Neutrophil (primary cell): ENCODE results near the gene XPR1.

Experiments used
- H3K27ac ChIP-seq: fragments of 200-600 bp; sonication (generic); 2 replicates; pipeline ENCODE4 v1.5.1; 2016; ENCODE audit warnings: mild to moderate bottlenecking, moderate library complexity
- H3K27me3 ChIP-seq: fragments of 200-600 bp; sonication (generic); 2 replicates; pipeline ENCODE4 v1.6.0; 2016; ENCODE audit warnings: mild to moderate bottlenecking
- H3K36me3 ChIP-seq: fragments of 200-600 bp; sonication (generic); 2 replicates; pipeline ENCODE4 v1.5.1; 2017
- H3K4me1 ChIP-seq, 2 experiments: fragments of 200-600 bp in 1 of 2; sonication (generic) in 1 of 2; 1 replicate in 1 of 2; 2 replicates in 1 of 2; pipeline versions ENCODE4 v1.5.1 to v1.6.1; 2013 to 2016; ENCODE audit warnings: low read depth in 1 of 2, low read length in 1 of 2, mild to moderate bottlenecking in 1 of 2, moderate library complexity in 1 of 2; ENCODE audit not compliant: control insufficient read depth in 1 of 2, insufficient read depth in 1 of 2
- H3K4me3 ChIP-seq, 2 experiments: fragments of 200-600 bp in 1 of 2; sonication (generic) in 1 of 2; 1 replicate in 1 of 2; 2 replicates in 1 of 2; pipeline ENCODE4 v1.5.1; 2013 to 2016; ENCODE audit warnings: low read depth in 1 of 2, low read length in 1 of 2, mild to moderate bottlenecking in 1 of 2, moderate library complexity in 1 of 2
- H3K9me3 ChIP-seq: fragments of 200-600 bp; sonication (generic); 2 replicates; pipeline ENCODE4 v1.5.1; 2016
- TF ChIP-seq, protein P1 (sequence below): fragments of 200-600 bp; sonication (generic); IDR thresholded peaks from 2 replicates; pipeline ENCODE4 v1.5.1; 2016; ENCODE audit warnings: antibody characterized with exemption

The XPR1 gene

DNA sequence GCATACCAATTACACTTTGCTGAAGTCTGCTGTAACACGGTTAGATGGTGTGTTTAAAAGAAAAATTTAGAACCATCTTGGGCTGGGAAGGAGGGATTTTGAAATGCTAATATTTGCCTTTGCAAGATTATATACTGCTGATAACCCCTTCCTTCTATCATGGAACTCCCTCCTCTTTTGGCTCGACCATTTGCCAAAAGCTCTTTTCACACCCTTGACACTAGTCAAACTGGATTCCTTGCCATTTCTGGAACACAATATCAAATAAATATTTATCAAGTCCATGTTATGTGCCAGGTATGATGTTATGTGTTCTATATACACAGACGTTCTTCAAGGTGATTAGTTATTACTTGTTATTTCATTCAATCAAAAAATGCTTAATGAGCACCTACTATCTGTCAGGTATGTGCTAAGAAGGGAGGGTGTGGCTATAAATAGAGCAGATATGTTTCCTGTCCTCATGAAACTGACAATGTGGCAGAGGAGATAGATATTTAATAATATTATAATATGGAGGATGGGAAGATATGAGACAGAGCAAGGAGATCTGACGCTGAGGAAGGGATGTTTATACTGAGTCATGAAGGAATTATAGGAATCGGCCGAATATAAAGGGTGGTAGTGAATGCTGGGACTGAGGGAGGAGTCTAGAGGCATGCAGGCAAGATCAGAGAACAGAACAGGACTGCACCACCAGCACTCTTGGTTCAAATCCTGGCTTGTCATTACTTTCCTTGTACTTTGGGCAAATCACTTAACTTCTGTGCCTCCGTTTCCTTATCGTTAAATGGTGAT, 16.1 kb upstream of the XPR1 start:
- Histone ChIP-seq H3K27me3 (no peaks in the 10 kb centered on the region), H3K4me1 (peaks cover 9% of the 10 kb centered on the region in 2 experiments), H3K4me3 (no peak overlapping the region), H3K36me3 (no peaks in the 10 kb centered on the region), H3K9me3 (no peaks in the 10 kb centered on the region), H3K27ac (no peak overlapping the region)
- TF ChIP-seq, protein P1, sequence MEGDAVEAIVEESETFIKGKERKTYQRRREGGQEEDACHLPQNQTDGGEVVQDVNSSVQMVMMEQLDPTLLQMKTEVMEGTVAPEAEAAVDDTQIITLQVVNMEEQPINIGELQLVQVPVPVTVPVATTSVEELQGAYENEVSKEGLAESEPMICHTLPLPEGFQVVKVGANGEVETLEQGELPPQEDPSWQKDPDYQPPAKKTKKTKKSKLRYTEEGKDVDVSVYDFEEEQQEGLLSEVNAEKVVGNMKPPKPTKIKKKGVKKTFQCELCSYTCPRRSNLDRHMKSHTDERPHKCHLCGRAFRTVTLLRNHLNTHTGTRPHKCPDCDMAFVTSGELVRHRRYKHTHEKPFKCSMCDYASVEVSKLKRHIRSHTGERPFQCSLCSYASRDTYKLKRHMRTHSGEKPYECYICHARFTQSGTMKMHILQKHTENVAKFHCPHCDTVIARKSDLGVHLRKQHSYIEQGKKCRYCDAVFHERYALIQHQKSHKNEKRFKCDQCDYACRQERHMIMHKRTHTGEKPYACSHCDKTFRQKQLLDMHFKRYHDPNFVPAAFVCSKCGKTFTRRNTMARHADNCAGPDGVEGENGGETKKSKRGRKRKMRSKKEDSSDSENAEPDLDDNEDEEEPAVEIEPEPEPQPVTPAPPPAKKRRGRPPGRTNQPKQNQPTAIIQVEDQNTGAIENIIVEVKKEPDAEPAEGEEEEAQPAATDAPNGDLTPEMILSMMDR = no peak

DNA sequence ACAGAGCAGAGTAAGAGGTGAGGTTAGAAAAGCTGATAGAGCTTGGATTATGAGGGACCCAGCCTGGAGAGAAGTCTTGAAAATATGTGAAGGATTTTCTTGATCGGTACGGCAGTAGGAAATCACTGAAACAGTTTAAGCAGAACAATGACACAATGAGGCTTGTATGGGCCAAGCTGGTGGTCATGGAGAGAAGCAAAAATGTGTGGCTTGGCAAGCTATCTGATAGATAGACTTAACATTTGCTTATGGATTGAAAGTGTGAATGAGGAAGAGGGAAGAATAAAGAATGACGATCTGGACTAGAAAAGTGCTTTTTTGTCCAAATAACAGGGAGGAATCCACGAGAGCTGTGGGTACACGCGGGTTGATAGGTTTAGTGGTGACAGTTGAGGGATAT, 15.4 kb upstream of the XPR1 start:
- Histone ChIP-seq H3K4me1 (peaks cover 9% of the 10 kb centered on the region in 2 experiments), H3K4me3 (no peak overlapping the region), H3K9me3 (no peaks in the 10 kb centered on the region), H3K27ac (no peak overlapping the region), H3K27me3 (no peaks in the 10 kb centered on the region), H3K36me3 (no peaks in the 10 kb centered on the region)
- TF ChIP-seq, protein P1 = no peak

DNA sequence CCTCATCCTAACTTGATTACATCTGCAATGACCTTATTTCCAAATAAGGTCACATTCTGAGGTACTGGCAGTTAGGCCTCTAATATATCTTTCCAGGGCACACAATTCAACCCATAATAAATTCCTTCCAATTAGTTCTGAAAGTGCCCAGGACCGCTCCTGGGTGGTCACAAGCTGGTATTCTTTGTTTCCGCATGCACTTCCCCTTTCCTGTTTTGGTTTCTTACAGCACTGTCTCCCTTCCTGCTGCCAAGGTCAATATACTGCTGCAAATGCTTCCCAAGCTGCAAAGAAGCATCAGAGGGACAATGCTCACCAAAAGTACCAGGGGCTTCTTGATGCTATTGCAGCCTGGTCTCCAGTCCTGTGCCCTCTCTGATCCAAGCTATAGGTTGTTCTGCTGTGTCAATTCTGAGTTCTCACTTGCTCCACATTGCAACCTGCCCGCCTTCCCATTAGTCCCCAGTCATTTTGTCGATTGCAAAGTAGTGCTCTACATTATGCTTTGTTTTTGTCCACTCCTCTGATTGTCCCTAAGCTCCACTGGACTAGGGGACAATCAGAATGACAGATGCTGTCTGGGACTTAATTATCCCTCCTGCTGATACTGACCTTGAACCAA, 13.9 kb upstream of the XPR1 start:
- no peaks in the 10 kb centered on the region for H3K9me3 ChIP-seq
- H3K27me3 ChIP-seq = no peaks in the 10 kb centered on the region
- TF ChIP-seq, protein P1 = no peak
- H3K4me1 ChIP-seq = peaks cover 9% of the 10 kb centered on the region in 2 experiments
- H3K27ac ChIP-seq = no peak overlapping the region
- no peaks in the 10 kb centered on the region for H3K36me3 ChIP-seq
- H3K4me3 ChIP-seq = no peak overlapping the region

DNA sequence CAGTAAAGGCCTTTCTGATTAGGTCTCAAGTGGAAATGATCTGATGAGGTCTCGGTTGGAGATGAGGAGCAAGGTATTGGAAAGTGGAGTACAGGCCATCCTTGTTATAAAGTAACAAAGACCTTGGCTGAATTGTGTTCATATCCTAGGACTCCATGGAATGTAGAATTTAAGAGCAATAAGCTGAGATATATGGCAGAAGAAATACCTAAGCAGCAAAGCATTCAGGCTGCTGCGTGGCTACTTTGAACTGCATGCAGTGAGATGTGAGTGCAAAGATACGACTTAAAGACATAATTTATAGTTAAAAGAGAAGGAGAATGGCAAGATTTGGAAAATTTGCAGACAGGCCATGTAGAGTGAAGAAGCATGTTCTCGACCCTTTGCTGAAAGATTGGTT, 11.2 kb upstream of the XPR1 start:
- TF ChIP-seq, protein P1 = no peak
- Histone ChIP-seq H3K27ac (no peak overlapping the region), H3K27me3 (peaks cover 6% of the 10 kb centered on the region), H3K4me1 (peaks cover 9% of the 10 kb centered on the region in 2 experiments), H3K9me3 (no peaks in the 10 kb centered on the region), H3K4me3 (no peak overlapping the region), H3K36me3 (no peaks in the 10 kb centered on the region)

DNA sequence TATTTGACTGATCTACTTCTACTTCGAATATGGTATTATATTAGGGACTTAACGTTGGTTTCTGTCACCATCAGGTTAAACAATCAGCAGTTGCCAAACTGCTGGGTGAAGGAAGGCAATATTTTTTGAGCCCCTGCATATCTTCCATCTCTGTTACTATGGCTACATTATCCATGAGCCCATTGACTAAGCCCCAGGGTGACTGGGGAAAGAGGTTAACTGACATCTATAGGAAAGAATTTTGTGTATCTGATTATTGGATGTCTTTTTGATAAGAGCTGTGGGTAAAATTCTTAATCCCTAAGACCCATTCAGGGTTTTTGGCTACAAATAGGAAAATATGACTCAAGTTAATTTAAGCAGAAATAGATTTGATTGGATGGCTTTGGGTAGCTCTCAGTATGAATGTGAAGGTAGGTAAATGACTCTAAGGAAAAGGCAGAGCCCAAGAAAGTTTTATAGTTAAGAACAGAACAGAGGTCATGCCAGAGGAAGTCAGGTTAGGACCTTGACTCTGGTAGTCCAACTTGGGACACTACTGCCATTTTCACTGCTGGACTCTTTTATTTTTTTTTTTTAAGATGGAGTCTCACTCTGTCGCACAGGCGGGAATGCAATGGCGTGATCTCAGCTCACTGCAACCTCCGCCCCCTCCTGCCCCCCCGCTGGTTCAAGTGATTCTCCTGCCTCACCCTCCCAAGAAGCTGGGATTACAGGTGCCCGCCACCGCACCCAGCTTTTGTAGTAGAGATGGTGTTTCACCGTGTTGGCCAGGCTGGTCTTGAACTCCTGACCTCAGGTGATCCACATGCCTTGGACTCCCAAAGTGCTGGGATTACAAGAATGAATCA, 8.9 kb upstream of the XPR1 start:
- Histone ChIP-seq H3K27ac (no peak overlapping the region), H3K36me3 (no peaks in the 10 kb centered on the region), H3K4me1 (peaks cover 2% of the 10 kb centered on the region in 2 experiments), H3K4me3 (no peak overlapping the region), H3K27me3 (peaks cover 13% of the 10 kb centered on the region), H3K9me3 (no peaks in the 10 kb centered on the region)
- TF ChIP-seq, protein P1 = no peak
